PC-9 (cell line): ENCODE results near the gene DLK1.

ENCODE experiments used
- CTCF ChIP-seq: fragments of 200-600 bp; sonication (generic); conservative IDR thresholded peaks from 2 replicates; pipeline ENCODE4 v1.6.1; 2017; ENCODE audit warnings: mixed run types, antibody characterized with exemption, mild to moderate bottlenecking, moderate library complexity
- EZH2 ChIP-seq: fragments of 200-600 bp; sonication (generic); IDR thresholded peaks from 2 replicates; pipeline ENCODE4 v1.8.0; 2017; ENCODE audit warnings: antibody characterized with exemption, low read depth

- TF ChIP-seq CTCF (no peak), EZH2 (no peak)
Observed at GRCh38 chr14:100677152-100677551, 49.5 kb upstream of the DLK1 start.
